GM21786 (cell line): ENCODE data around the gene PPM1B.
A peak's percentile ranks its signal among the peaks of the same experiment; 100 is the strongest.
"Not testable (repeated sequence)": the region's sequence is repeated elsewhere in the genome, so short reads cannot be mapped to it uniquely, and the experiment has no call there.

Experiments
- ATAC-seq: cut with Tn5 transposase; IDR thresholded peaks from one replicate; pipeline ENCODE4 v1.9.1; 2021; ENCODE audit not compliant: unreplicated experiment

Gene PPM1B

GRCh38 chr2:44155666-44156446 is 12.8 kb upstream of the PPM1B start:
- ATAC-seq: no peak

GRCh38 chr2:44163777-44164176 is 4.9 kb upstream of the PPM1B start:
- ATAC-seq: no peak

GRCh38 chr2:44164617-44165016 is 4.1 kb upstream of the PPM1B start:
- ATAC-seq: no peak

DNA sequence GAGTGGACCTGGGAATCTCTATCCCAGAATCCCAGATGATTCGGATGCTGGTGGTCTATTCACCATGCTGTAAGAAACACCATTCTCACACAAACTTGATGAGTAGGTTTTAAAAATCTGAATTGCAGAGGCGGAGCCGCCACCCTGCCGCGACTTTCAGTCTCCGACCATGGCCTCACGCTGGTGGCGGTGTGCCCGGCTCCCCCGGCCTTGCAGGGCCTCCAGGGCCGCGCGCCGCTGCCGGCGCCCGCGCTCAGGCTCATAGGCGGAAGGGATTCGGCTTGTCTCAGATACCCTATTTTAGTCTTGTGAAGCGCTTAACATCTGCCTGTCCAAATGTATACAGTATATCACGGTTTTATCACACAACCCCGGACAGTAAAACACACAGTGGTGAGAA is 2.6 kb upstream of the PPM1B start:
- ATAC-seq: no peak

- ATAC-seq: no peak
Measured at GRCh38 chr2:44167311-44167907, 1.3 kb upstream of the PPM1B start.

- ATAC-seq: peak; percentile 78
Measured at GRCh38 chr2:44167908-44168680, 581 bp upstream of the PPM1B start.

- no peak for ATAC-seq
Measured at GRCh38 chr2:44169155-44169898, 652 bp downstream of the PPM1B start.

DNA sequence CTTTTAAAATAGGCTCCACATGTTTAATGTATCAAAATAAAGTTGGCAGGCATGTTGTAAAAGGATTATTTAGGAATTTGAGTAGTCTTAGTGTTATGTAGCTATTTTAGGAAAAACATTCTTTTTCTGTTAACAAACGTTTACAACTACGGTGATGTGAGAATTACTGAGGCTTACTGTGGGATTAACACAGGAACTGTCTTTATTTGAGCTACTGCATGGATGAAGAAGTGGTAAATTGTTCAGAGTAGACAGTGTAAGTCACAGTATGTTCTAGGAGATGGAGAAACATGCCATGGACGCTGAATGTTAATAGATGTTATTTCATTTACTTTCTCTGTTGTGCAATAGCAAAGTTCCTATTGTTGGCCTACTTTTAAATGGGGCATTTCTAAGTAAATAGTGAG is 1.6 kb downstream of the PPM1B start:
- ATAC-seq: no peak

GRCh38 chr2:44171018-44171417 is 2.3 kb downstream of the PPM1B start:
- no peak for ATAC-seq

DNA sequence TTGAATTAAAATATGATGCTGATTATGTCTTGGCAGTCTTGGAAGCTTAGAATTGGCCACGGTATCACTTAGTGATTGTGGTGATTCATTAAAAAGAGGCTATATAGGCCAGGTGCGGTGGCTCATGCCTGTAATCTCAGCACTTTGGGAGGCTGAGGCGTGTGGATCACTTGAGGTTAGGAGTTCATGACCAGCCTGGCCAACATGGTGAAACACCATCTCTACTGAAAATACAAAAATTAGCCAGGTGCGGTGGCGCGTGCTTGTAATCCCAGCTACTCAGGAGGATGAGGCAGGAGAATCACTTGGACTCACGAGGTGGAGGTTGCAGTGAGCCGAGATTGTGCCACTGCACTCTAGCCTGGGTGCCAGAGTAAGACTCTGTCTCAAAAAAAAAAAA is 2.8 kb downstream of the PPM1B start:
- ATAC-seq: not testable (repeated sequence)

DNA sequence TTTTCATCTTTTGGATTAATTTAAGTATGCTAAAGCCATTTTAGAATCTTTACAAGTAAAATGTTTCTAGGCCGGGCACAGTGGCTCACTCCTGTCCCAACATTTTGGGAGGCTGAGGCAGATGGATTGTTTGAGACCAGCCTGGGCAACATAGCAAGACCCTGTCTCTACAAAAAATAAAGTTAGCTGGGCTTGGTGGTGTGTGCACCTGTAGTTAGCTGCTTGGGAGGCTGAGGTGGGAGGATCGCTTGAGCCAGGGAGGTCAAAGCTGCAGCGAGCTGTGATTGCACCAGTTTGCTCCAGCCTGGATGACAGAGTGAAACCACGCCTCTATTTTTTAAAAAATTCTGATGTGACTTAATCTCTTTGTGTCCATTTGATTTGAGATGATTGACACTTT is 3.9 kb downstream of the PPM1B start:
- ATAC-seq: no peak

DNA sequence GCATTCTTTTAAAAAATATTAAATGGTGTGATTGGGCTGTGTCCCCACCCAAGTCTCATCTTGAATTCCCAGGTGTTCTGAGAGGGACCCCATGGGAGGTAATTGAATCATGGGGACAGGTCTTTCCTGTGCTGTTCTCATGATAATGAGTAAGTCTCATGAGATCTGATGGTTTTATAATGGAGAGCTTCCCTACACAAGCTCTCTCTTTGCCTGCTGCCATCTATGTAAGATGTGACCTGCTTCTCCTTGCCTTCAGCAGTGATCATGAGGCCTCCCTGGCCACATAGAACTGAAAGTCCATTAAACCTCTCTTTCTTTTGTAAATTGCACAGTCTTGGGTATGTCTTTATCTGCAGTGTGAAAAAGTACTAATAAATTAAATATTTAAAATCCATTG is 10.3 kb downstream of the PPM1B start:
- no peak for ATAC-seq

GRCh38 chr2:44181648-44182047 is 13.0 kb downstream of the PPM1B start:
- no peak for ATAC-seq

DNA sequence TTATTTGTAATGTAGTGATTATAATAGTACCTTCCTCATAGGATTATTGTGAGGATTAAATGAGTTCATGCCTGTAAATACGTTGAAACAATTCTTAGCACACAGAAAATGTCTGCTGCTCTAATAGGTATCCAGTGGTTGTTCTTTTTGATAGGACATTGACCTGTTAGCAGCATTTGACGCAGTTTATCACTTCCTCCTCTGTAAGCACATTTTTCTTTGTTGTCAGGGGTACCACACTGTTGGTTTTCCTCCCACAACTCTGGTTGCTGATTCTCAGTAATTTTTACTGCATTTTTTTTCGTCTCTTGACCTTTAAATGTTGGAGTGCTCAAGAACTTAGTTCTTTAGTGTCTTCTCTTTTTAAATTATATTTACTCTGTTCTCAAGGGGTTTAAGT is 15.4 kb downstream of the PPM1B start:
- no peak for ATAC-seq

GRCh38 chr2:44186810-44187209 is 18.1 kb downstream of the PPM1B start:
- ATAC-seq: no peak

- ATAC-seq: no peak
Measured at GRCh38 chr2:44187251-44187650, 18.6 kb downstream of the PPM1B start.

DNA sequence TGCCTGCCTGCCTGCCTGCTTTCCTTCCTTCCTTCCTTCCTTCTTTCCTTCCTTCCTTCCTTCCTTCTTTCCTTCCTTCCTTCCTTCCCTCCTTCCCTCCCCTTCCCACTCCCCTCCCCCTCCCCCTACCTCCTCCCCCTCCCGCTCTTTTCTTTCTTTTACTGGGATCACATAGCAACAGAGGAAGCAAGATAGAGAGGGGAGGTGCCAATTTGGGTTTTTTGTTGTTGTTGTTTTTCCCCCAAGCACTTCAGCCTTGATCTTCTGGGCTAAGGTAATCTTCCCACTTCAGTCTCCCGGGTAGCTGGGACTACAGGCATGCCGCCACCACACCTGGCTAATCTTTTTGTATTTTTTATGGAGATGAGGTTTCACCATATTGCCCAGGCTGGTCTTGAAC is 20.0 kb downstream of the PPM1B start:
- ATAC-seq: no peak

DNA sequence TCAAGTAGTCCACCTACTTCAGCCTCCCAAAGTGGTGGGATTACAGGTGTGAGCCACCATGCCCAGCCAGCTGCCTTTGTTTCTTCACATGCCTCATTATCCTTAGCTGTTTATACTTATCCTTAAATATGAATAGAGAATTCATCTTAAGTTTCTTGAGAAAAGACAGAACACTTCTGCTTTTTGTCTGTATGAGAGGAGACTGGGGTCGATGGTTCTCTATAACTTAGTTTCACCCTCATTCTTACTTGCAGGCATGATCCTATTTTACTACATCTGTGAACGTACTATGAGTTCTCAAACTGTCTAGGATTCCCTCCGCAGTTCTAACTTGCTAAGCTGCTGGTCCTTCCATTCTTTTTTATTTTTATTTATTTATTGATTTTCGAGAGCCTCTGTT is 20.4 kb downstream of the PPM1B start:
- no peak for ATAC-seq

- no peak for ATAC-seq
Measured at GRCh38 chr2:44190526-44190925, 21.9 kb downstream of the PPM1B start.

- peak; percentile 86 for ATAC-seq
Measured at GRCh38 chr2:44191739-44192138, 23.1 kb downstream of the PPM1B start.

GRCh38 chr2:44192646-44193045 is 24.0 kb downstream of the PPM1B start:
- no peak for ATAC-seq
